Naive thymus-derived CD8-positive, alpha-beta T cell (primary cell): ENCODE measurements around the gene KLHL21. TPM values are rescaled to one million over a fixed set of nuclear protein-coding genes. Genes with fewer than 3 reads are reported as not detected.
A peak's percentile ranks its signal among the peaks of the same experiment; 100 is the strongest.

Experiments
- ATAC-seq, 2 donors: fragments of 150-1000 bp; cut with Tn5 transposase in 1 of 2; sonication (Bioruptor Pico), chemical (Tn5 transposase) in 1 of 2; 1 replicate in 1 of 2; 2 replicates in 1 of 2; pipeline ENCODE4 v1.10.0; 2021; ENCODE audit warnings: mild to moderate bottlenecking in 2 of 2, moderate library complexity in 2 of 2
- POLR2A ChIA-PET: fragments of 350-600 bp; sonication (Branson Sonifier 250); formaldehyde crosslinking; loops from one replicate; lab custom pipeline; 2021; ENCODE audit warnings: antibody characterized with exemption; lab: Charles Lee
- DNase-seq, 10 donors: peaks; one replicate each; pipeline versions ENCODE4 v3.0.0 to v3.0.0-alpha.2; 2020 to 2022
- H3K27ac Mint-ChIP-seq, 10 donors: one replicate each; pipeline ENCODE4 v1.8.0; 2020 to 2022; ENCODE audit warnings: mild to moderate bottlenecking in 10 of 10, mixed read lengths in 10 of 10, moderate library complexity in 4 of 10, inconsistent platforms in 1 of 10
- H3K27me3 Mint-ChIP-seq, 5 donors: one replicate each; pipeline ENCODE4 v1.8.0; 2021 to 2022; ENCODE audit warnings: mixed read lengths in 5 of 5
- H3K36me3 Mint-ChIP-seq, 3 donors: one replicate each; pipeline ENCODE4 v1.8.0; 2020 to 2022; ENCODE audit warnings: mixed read lengths in 3 of 3, mild to moderate bottlenecking in 2 of 3, inconsistent platforms in 1 of 3
- H3K4me1 Mint-ChIP-seq, 4 donors: one replicate each; pipeline ENCODE4 v1.8.0; 2021 to 2022; ENCODE audit warnings: mixed read lengths in 4 of 4
- H3K4me3 Mint-ChIP-seq, 10 donors: one replicate each; pipeline ENCODE4 v1.8.0; 2020 to 2022; ENCODE audit warnings: mild to moderate bottlenecking in 10 of 10, mixed read lengths in 10 of 10, moderate library complexity in 6 of 10, inconsistent platforms in 1 of 10
- H3K9me3 Mint-ChIP-seq, 9 donors: one replicate each; pipeline ENCODE4 v1.8.0; 2020 to 2022; ENCODE audit warnings: mixed read lengths in 9 of 9, mild to moderate bottlenecking in 3 of 9, inconsistent platforms in 1 of 9, moderate library complexity in 1 of 9
- polyA plus RNA-seq, 3 donors: library from polyadenylated mRNA; unstranded; fragments of 300-500 nt; fragmentation: Illumina TruSeq; gene quantifications; one replicate each; pipeline ENCODE4 v1.2.3, GENCODE V29; 2021
- total RNA-seq, 8 experiments: library from RNA in 2 of 8; stranded (reverse) in 2 of 8; gene quantifications; one replicate each; pipeline ENCODE4 v1.2.3 and lab custom pipeline; 2021 to 2026

Gene KLHL21
- total and polyA plus RNA-seq, 5 experiments from 2014 or later = 15.7 to 67.7 (median 26.4) TPM

DNA sequence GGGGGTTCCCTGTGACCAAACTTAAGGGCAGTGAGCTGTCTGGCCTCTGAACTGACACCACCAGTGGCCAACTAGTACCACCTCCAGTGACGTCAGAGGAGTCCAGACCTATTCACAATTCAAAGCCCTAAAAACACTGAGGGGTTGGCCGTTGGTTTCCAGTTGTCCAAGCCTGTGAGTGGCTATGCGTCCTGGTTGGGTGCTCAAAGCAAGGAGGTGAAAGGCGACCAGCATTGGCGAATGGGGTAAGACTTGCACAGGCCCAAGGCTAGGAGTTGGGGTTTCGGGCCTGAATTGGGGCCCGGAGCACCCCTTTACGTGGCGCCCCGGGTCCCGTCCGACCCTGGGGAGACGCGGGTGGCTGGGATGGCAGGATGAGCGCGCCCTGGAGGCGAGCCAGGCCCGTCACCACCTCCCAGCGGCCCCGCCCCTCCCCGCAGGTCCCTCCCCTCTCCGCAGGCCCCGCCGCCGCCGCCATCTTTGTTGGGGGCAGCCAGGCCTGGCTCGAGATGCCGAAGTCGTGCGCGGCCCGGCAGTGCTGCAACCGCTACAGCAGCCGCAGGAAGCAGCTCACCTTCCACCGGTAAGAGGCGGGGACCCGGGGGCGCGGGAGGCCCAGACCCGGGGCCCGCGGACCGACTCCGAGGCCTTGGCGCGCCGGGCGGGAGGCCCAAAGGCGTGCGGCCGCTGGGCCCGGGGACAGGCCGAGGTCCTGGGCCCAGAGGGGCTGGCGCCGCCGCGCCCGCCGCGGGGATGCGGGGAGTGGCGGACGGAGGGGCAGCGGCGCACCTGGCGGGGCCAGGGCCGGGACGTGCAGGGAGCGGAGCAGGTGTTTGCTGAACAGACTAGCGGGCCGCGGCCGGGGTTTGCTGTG, 22.3 kb upstream of the KLHL21 start, which contains the start of gene THAP3:
Gene THAP3 (plus strand): TSS at position 159 of the 874 bp plus-strand sequence. CDS start 351 bp downstream, at position 510.
- DNase-seq (peak; percentile 82 to 94 (median 86)), ATAC-seq (peak; percentile 95 to 96)
- Mint-ChIP-seq H3K36me3 (peaks cover 0 to 48% (median 5%) of the 10 kb centered on the region in 3 donors), H3K4me1 (peaks cover 17 to 37% (median 34%) of the 10 kb centered on the region in 4 donors), H3K9me3 (no peaks in the 10 kb centered on the region), H3K27ac (peak within 1 kb of the TSS; percentile 60 to 94 (median 89)), H3K27me3 (no peaks in the 10 kb centered on the region), H3K4me3 (peak within 1 kb of the TSS; percentile 82 to 92 (median 90))
- POLR2A ChIA-PET = interaction anchor here (0.8 to 8.2 kb wide), 6 partner anchors 9 to 45 kb away, joined by 3 to 91 read pairs (median 4); partner anchors contain the start of genes KLHL21 and ZBTB48

DNA sequence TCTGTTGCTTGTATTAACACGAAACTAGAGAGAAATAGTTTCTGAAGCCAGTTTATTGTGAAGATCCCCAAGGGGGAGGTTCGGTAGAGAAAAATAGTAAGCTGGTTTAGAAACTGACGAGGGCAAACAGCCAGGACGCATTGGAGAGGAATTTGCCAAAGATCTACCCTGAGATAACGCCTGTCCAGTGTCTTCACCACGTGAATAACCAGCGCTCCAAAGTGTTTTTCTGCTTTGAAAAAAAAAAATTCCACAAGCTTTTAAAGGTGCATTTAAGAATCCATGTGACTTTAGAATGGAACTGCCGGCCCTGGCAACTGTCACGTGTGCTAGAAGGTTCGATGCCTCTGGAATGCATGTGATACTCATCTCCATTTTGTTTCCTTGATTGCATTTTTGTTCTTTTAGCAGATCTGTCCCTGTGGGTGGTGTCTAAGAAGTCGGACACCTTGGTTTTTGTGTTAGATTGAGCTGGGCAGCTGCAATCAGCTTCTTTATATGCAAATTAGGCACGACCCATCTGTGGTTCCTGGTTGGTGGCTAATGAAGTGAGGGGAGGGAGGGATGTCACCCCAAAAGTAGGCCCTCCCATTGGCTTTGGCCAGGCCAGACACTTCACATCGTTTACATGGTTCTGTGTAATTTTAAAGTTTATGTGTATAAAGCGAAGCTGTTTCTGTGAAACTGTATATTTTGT, 20.7 kb upstream of the KLHL21 start:
- H3K9me3 Mint-ChIP-seq = no peaks in the 10 kb centered on the region
- ATAC-seq = no peak
- H3K27ac Mint-ChIP-seq = peak overlapping the region in 2 of 10 donors; percentile 60 to 81
- no peaks in the 10 kb centered on the region for H3K27me3 Mint-ChIP-seq
- POLR2A ChIA-PET = interaction anchor here (0.6 to 8.2 kb wide), 3 partner anchors 14 to 40 kb away, joined by 3 to 91 read pairs (median 5); partner anchors contain the start of gene KLHL21
- DNase-seq = no peak
- peak overlapping the region in 4 of 10 donors; percentile 23 to 81 (median 34) for H3K4me3 Mint-ChIP-seq
- H3K4me1 Mint-ChIP-seq = peaks cover 15 to 32% (median 30%) of the 10 kb centered on the region in 4 donors
- H3K36me3 Mint-ChIP-seq = peaks cover 0 to 43% (median 3%) of the 10 kb centered on the region in 3 donors

GRCh38 chr1:6622396-6623152, 19.9 kb upstream of the KLHL21 start:
- H3K27me3 Mint-ChIP-seq = no peaks in the 10 kb centered on the region
- no peaks in the 10 kb centered on the region for H3K9me3 Mint-ChIP-seq
- H3K4me3 Mint-ChIP-seq = peak overlapping the region in 2 of 10 donors; percentile 2 to 14
- peaks cover 10 to 30% (median 23%) of the 10 kb centered on the region in 4 donors for H3K4me1 Mint-ChIP-seq
- H3K27ac Mint-ChIP-seq = peak overlapping the region in 4 of 10 donors; percentile 13 to 81 (median 28)
- DNase-seq (no peak), ATAC-seq (no peak)
- H3K36me3 Mint-ChIP-seq = peaks cover 0 to 35% (median 3%) of the 10 kb centered on the region in 3 donors
- POLR2A ChIA-PET = interaction anchor here (0.6 to 8.2 kb wide), 3 partner anchors 9 to 132 kb away, joined by 3 to 91 read pairs (median 4); partner anchors contain the start of genes KLHL21 and PLEKHG5

DNA sequence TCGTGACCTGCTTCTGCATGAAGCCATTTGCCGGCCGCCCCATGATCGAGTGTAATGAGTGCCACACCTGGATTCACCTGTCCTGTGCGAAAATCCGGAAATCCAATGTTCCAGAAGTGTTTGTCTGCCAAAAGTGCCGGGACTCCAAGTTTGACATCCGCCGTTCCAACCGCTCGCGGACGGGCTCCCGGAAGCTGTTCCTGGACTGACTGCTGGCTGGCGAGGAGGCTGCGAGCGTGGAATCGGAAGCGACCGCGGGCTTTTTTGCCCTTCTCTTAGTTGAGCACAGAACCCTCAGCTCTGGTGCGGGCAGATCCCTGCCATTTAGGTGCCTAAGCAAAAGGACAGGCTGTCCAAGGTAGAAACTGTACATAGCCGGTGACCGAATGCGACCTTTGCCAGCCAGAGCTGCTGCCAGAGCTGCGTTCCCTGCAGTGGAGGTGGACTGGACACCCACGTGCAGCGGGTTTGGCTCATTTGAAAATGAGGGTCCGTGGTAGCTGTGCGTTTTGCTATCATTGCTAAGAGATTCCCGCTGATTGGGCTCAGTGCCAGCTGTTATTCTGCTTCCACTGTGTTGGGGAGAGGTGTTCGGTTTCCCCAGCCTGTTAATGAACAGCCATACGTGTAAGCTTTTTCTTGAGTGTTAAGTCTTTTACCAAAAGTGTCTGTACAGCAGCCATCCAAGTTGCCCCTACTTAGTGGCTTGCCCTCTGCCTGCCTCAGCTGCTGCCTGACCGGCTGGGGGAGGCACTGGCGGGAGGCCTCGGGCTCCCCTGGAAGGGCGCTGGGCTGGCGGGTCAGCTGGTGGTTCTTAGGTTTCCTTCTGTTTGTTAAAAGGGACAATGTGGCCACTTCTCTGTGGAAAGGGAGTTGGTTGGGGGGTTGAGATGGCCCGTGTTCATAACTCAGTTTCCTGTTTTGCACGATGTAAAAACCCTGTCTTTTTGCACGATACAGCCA, 19.0 kb upstream of the KLHL21 start:
- H3K36me3 Mint-ChIP-seq = peaks cover 0 to 33% (median 3%) of the 10 kb centered on the region in 3 donors
- H3K4me1 Mint-ChIP-seq = peaks cover 5 to 25% (median 17%) of the 10 kb centered on the region in 4 donors
- H3K9me3 Mint-ChIP-seq = no peaks in the 10 kb centered on the region
- POLR2A ChIA-PET = interaction anchor here (0.6 to 8.2 kb wide), 3 partner anchors 8 to 131 kb away, joined by 3 to 91 read pairs (median 4); partner anchors contain the start of genes KLHL21 and PLEKHG5
- no peak overlapping the region for H3K4me3 Mint-ChIP-seq
- no peak overlapping the region for H3K27ac Mint-ChIP-seq
- H3K27me3 Mint-ChIP-seq = no peaks in the 10 kb centered on the region
- DNase-seq (no peak), ATAC-seq (no peak)

GRCh38 chr1:6619045-6619444, 16.4 kb upstream of the KLHL21 start:
- no peaks in the 10 kb centered on the region for H3K9me3 Mint-ChIP-seq
- POLR2A ChIA-PET = no interaction called here
- DNase-seq = no peak
- H3K4me1 Mint-ChIP-seq = peaks cover 4 to 21% (median 12%) of the 10 kb centered on the region in 4 donors
- H3K4me3 Mint-ChIP-seq = no peak overlapping the region
- H3K27ac Mint-ChIP-seq = no peak overlapping the region
- peaks cover 0 to 33% (median 3%) of the 10 kb centered on the region in 3 donors for H3K36me3 Mint-ChIP-seq
- H3K27me3 Mint-ChIP-seq = no peaks in the 10 kb centered on the region
- ATAC-seq = no peak

- peaks cover 0 to 11% (median 0%) of the 10 kb centered on the region in 3 donors for H3K36me3 Mint-ChIP-seq
- H3K4me1 Mint-ChIP-seq = peaks cover 11 to 37% (median 24%) of the 10 kb centered on the region in 4 donors
- ATAC-seq (no peak), DNase-seq (peak in 2 of 10 donors; percentile 20 to 22)
- POLR2A ChIA-PET = interaction anchor here (0.6 to 10.0 kb wide), 4 partner anchors 8 to 35 kb away, joined by 3 to 156 read pairs (median 6); partner anchors contain the start of genes KLHL21, THAP3 and ZBTB48
- H3K27ac Mint-ChIP-seq = peak overlapping the region; percentile 64 to 92 (median 76)
- H3K4me3 Mint-ChIP-seq = peak overlapping the region; percentile 61 to 87 (median 78)
- no peaks in the 10 kb centered on the region for H3K9me3 Mint-ChIP-seq
- no peaks in the 10 kb centered on the region for H3K27me3 Mint-ChIP-seq
These were observed 12.5 kb upstream of the KLHL21 start for GRCh38 chr1:6614929-6615785.

DNA sequence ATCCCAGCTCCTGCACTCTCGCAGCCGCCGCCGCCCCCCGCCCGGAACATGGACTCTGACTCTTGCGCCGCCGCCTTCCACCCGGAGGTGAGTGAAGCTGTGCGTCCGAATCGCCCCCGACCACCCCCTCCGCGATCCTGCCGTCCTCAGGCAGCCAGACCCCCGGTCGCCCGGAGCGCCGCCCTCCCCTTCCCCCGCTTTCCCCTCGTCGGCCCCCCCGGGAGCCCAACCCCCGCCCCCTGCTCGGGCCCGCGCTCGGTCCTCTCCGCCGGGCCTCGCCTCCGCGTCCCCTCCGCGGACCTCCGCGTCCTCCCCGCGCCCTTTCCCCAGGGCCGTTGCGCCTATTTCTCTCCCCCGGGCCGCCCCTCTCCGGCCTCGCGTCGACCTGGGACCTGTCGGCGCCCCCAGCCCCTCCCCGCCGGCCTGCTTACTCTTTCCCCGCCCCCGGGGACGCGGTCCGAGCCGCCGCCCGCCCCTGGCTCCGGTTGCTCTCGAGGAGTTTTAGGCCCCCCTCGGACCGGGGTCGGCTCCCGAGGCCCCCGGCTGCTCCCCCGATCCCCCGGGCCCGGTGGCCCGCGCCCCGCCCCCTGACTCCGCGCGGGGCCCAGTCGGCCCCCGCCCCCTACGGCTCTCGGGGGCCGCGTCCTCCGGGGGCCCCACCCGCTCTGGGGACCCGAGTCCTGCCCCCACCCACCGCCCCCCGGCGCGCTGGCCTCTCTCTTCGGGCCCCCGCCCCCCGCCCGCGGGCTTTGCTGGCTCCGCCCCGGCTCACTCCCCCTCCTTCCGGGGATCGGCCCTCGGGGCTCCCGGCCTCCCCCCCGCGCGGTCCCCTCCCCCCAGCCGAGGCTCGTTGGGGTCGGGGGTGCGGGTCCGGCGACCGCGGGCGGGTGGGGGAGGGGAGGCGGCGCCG, 11.6 kb upstream of the KLHL21 start:
- Mint-ChIP-seq H3K9me3 (no peaks in the 10 kb centered on the region), H3K4me1 (peaks cover 11 to 41% (median 24%) of the 10 kb centered on the region in 4 donors), H3K4me3 (peak overlapping the region; percentile 36 to 94 (median 88)), H3K27ac (no peak overlapping the region), H3K27me3 (no peaks in the 10 kb centered on the region), H3K36me3 (peaks cover 0 to 6% (median 0%) of the 10 kb centered on the region in 3 donors)
- POLR2A ChIA-PET = interaction anchor here (0.8 to 10.0 kb wide), 6 partner anchors 8 to 170 kb away, joined by 4 to 156 read pairs (median 5); partner anchors contain the start of genes KLHL21, NOL9, TAS1R1 and ZBTB48
- ATAC-seq (peak in 1 of 2 donors; percentile 5), DNase-seq (peak; percentile 16 to 79 (median 46))

- POLR2A ChIA-PET = interaction anchor here (0.8 to 10.0 kb wide), 6 partner anchors 8 to 171 kb away, joined by 4 to 156 read pairs (median 5); partner anchors contain the start of genes KLHL21, NOL9, TAS1R1 and ZBTB48
- peaks cover 11 to 41% (median 24%) of the 10 kb centered on the region in 4 donors for H3K4me1 Mint-ChIP-seq
- peak; percentile 90 to 97 for ATAC-seq
These were observed 10.8 kb upstream of the KLHL21 start, which contains the start of gene PHF13 for GRCh38 chr1:6613361-6614018. Gene PHF13, plus strand, starts transcription at chr1:6613731. Its CDS starts 336 bp downstream, at chr1:6614067.

More at GRCh38 chr1:6613361-6614018, 10.8 kb upstream of the KLHL21 start, which contains the start of gene PHF13:
- Mint-ChIP-seq H3K4me3 (peak within 1 kb of the TSS; percentile 85 to 96 (median 93)), H3K27me3 (no peaks in the 10 kb centered on the region), H3K27ac (peak within 1 kb of the TSS; percentile 40 to 98 (median 91)), H3K36me3 (no peaks in the 10 kb centered on the region), H3K9me3 (no peaks in the 10 kb centered on the region)
- DNase-seq = peak; percentile 96 to 100 (median 99)
